ENCODE measurements around the gene SETD2.
A peak's percentile ranks its signal among the peaks of the same experiment; 100 is the strongest.
"Not testable (repeated sequence)": the region's sequence is repeated elsewhere in the genome, so short reads cannot be mapped to it uniquely, and the experiment has no call there.

SETD2 gene

DNA sequence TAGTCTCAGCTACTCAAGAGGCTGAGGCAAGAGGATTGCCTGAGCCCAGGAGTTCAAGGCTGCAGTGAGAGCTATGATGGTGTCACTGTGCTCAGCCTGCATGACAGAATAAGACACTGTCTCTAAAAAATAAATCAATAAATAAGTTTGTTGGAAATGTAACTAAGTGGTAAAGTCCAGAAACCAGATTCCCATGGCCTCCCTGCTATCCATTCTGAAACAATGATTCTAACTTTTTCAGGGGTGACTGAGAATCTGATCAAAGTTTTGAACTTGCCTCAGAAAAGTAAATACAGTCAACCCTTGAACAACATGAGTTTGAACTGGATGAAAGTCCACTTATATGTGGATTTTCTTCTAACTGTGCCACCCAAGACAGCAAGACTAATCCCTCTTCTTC is 98.2 kb downstream of the SETD2 start:
- no peak for DNase-seq
- intact Hi-C loops (cut with DNase I) = no loop called here

- DNase-seq = no peak
- intact Hi-C loops (cut with DNase I) = no loop called here
These were observed 98.9 kb downstream of the SETD2 start for GRCh38 chr3:47065058-47065457.

GRCh38 chr3:47057212-47057671 is 106.7 kb downstream of the SETD2 start:
- intact Hi-C loops (cut with DNase I) = no loop called here
- no peak for DNase-seq

GRCh38 chr3:47056705-47057104 is 107.2 kb downstream of the SETD2 start:
- intact Hi-C loops (cut with DNase I) = no loop called here
- no peak for DNase-seq

- intact Hi-C loops (cut with DNase I) = no loop called here
- no peak for DNase-seq
These were observed 109.5 kb downstream of the SETD2 start for GRCh38 chr3:47054412-47054811.

- DNase-seq = no peak
- intact Hi-C loops (cut with DNase I) = no loop called here
These were observed 116.2 kb downstream of the SETD2 start for GRCh38 chr3:47047673-47048072.

DNA sequence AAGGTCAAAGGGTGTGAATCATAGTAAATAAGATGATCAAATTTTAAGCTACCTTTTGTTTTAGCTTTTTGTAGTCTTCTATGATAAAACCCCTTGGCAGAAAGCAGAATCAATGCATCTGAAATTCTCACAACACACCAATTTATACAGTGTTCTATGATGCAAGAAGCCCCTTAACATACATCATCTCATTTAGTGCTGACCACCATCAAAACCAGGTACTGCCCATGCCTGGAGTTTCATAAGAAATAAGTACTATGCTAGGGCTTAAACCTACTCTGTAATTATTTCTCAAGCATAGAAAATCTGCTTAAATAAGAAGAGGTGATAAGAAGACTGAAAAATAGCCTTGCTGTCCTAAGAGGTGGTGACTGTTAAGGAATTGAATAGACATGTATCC is 116.8 kb downstream of the SETD2 start:
- intact Hi-C loops (cut with DNase I) = no loop called here
- DNase-seq = no peak

- intact Hi-C loops (cut with DNase I) = no loop called here
- DNase-seq = no peak
These were observed 121.6 kb downstream of the SETD2 start for GRCh38 chr3:47042231-47042791.

DNA sequence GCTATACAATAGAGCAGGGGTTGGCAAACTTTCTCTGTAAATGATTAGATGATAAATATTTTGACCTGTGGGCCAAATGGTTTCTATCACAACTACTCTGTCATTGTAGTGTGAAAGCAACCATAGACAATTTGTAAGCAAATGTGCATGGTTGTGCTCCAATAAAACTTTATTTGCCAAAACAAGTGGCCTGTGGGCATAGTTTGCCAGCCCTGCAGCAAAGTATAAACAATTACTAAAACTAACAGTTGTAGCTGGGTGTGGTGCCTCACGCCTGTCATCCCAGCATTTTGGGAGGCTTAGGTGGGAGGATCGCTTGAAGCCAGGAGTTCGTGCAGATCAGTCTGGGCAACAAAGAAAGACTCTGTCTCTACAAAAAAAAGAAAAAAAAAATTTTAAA is 122.8 kb downstream of the SETD2 start:
- intact Hi-C loops (cut with DNase I) = no loop called here
- no peak for DNase-seq

GRCh38 chr3:47037302-47037701 is 126.6 kb downstream of the SETD2 start:
- DNase-seq; intact Hi-C loops (cut with DNase I): not testable (repeated sequence)

DNA sequence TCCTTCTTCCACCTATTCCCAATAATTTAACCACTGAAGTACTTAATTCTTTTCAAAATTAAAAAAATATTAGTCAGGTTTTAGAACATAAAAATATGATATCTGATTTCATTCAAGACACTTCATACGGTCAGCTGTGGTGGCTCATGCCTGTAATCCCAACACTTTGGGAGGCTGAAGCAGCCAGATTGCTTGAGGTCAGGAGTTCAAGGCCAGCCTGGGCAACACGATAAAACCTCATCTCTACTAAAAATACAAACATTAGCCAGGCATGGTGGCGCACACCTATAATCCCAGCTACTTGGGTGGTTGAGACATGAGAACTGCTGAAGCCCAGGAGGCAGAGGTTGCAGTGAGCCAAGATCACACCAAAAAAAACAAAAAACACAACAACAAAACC is 127.8 kb downstream of the SETD2 start:
- no peak for DNase-seq
- intact Hi-C loops (cut with DNase I) = no loop called here

GRCh38 chr3:47035645-47036044 is 128.3 kb downstream of the SETD2 start:
- DNase-seq = no peak
- intact Hi-C loops (cut with DNase I) = no loop called here

- intact Hi-C loops (cut with DNase I) = no loop called here
- peak in 14 of 42 donors; percentile 10 to 46 (median 36) for DNase-seq
These were observed 128.9 kb downstream of the SETD2 start for GRCh38 chr3:47034868-47035489.

GRCh38 chr3:47031041-47031440 is 132.9 kb downstream of the SETD2 start:
- DNase-seq; intact Hi-C loops (cut with DNase I): not testable (repeated sequence)

DNA sequence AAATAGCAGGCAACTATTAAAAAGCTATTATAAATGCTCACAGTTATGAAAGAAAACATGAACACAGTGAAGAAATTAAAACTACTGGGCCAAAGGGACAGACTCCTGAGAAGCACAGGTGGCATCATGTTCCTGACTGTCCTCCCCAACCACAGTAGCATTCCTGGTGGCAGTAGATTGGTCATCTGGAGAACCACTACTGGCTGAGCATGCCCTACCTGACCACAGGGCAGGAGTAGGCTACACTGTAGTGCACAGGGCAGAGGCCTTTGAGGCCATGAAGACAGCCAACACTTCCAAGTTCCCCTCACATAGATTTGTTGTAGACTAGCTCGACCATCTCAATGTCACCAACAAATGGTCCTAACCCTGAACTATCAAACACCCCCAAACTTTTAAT is 135.2 kb downstream of the SETD2 start:
- intact Hi-C loops (cut with DNase I) = no loop called here
- DNase-seq = no peak

GRCh38 chr3:47028146-47028545 is 135.8 kb downstream of the SETD2 start:
- no peak for DNase-seq
- intact Hi-C loops (cut with DNase I) = no loop called here

DNA sequence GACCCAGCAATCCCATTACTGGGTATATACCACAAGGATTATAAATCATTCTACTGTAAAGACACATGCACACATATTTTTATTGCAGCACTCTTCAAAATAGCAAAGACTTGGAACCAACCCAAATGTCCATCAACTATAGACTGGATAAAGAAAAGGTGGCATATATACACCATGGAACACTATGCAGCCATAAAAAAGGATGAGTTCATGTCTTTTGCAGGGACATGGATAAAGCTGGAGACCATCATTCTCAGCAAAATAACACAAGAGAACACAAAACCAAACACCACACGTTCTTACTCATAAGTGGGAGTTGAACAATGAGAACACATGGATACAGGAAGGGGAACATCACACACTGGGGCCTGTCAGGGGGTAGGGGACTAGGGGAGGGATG is 137.5 kb downstream of the SETD2 start:
- intact Hi-C loops (cut with DNase I); DNase-seq: not testable (repeated sequence)

DNA sequence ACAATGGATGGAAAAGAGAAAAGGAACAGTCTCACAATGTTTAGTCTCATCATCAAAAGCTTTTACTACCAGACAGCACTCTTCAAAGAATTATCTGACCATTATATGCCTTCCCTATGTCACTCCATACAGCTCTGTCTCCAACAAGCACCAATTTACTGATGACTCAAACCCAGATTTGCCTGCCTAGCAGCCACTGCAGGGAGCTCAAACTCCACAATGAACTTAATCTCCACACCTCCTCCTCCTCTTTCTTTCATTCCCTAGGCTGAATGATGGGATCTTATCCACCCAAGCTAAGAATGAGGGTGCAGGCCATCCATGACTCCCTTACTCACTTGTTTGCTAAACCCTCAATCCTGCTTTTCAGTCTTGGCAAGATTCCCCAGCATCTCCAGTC is 139.0 kb downstream of the SETD2 start:
- DNase-seq = peak in 10 of 42 donors; percentile 17 to 62 (median 38)
- intact Hi-C loops (cut with DNase I) = no loop called here

GRCh38 chr3:47022641-47023071 is 141.3 kb downstream of the SETD2 start:
- no peak for DNase-seq
- intact Hi-C loops (cut with DNase I) = no loop called here

DNA sequence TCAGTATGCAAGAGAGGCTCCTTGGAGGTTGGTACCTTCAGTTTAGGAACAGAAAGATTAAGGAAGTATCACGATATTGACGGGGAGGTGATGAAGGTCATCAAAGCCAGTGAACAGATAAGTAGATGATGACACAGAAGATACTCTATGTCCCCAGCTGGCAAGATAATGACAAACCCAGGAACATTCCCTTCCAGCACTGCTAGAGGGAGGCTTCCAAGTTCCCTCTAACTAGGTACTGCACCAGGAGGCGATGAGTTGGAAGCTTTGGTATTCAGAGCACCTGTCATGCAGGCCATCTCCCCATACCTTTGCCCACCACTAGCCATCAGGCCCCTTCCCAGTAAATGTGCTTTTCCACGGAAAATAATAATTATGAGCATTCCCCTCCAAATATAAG is 143.6 kb downstream of the SETD2 start:
- peak in 1 of 42 donors; percentile 14 for DNase-seq
- intact Hi-C loops (cut with DNase I) = no loop called here

- intact Hi-C loops (cut with DNase I) = no loop called here
- no peak for DNase-seq
These were observed 144.7 kb downstream of the SETD2 start for GRCh38 chr3:47019201-47019600.

Data from head of caudate nucleus (tissue), 42 donors.